Prostate gland (tissue), 2 donors: Measurements from ENCODE around the gene DPM3. TPM values are rescaled to one million over a fixed set of nuclear protein-coding genes. Genes with fewer than 3 reads are reported as not detected.

Source experiments
- DNase-seq: peaks from one replicate; pipeline ENCODE4 v3.0.0-alpha.2; 2019; ENCODE audit warnings: low spot score
- H3K27ac ChIP-seq, 2 donors: fragments of 200-600 bp; sonication (generic); 2 replicates each; pipeline ENCODE4 v1.5.1; 2017 to 2019
- H3K27me3 ChIP-seq: fragments of 200-600 bp; sonication (generic); replicated peaks from 2 replicates; pipeline ENCODE4 v1.5.1; 2019; ENCODE audit not compliant: insufficient read depth
- H3K36me3 ChIP-seq, 2 donors: fragments of 200-600 bp; sonication (generic); 1 replicate in 1 of 2; 2 replicates in 1 of 2; pipeline versions ENCODE4 v1.5.1 to v1.8.1; 2017 to 2019
- H3K4me1 ChIP-seq: fragments of 200-600 bp; sonication (generic); replicated peaks from 2 replicates; pipeline ENCODE4 v1.5.1; 2019
- H3K4me3 ChIP-seq, 2 donors: fragments of 200-600 bp; sonication (generic); 2 replicates each; pipeline ENCODE4 v1.5.1; 2017 to 2019
- H3K9me3 ChIP-seq: fragments of 200-600 bp; sonication (generic); 2 replicates; pipeline ENCODE4 v1.5.1; 2017
- CTCF ChIP-seq, 4 experiments: fragments of 200-600 bp in 2 of 4; fragments of 450-650 bp in 2 of 4; sonication (generic) in 2 of 4; IDR thresholded peaks; 1 replicate in 3 of 4; 2 replicates in 1 of 4; pipeline ENCODE4 v1.5.1; 2016 to 2019; ENCODE audit warnings: antibody characterized with exemption in 4 of 4, mild to moderate bottlenecking in 2 of 4, moderate library complexity in 2 of 4
- POLR2A ChIP-seq: fragments of 450-650 bp; IDR thresholded peaks from one replicate; pipeline ENCODE4 v1.6.1; 2016; ENCODE audit warnings: antibody characterized with exemption, mild to moderate bottlenecking
- POLR2AphosphoS5 ChIP-seq: sonication (generic); formaldehyde crosslinking; IDR thresholded peaks from one replicate; pipeline ENCODE4 v1.6.1; 2017; ENCODE audit warnings: antibody characterized with exemption
- WGBS: methylation state at CpG from one replicate; pipeline ENCODE4 v1.1.5; 2018; 5-methylcytosine and 5-hydroxymethylcytosine counted together
- intact Hi-C: fragments of 100-400 bp; cut with DNase I; formaldehyde crosslinking; loops from one replicate; pipeline ENCODE4 v1.14.2; 2022
- total RNA-seq, 2 donors: library from RNA; depleted of rRNA; stranded (reverse); fragments of >200 nt; gene quantifications; one replicate each; pipeline ENCODE4 v1.1.0, GENCODE V29; 2016

The DPM3 gene
- total RNA-seq, 2 donors from 2014 or later = 93.6 to 97.0 TPM

- no peak for TF ChIP-seq POLR2A
- no peak for TF ChIP-seq CTCF (IDR thresholded peaks at IDR 0.05)
- TF ChIP-seq POLR2AphosphoS5 = no peak
These were observed 45.9 kb upstream of the DPM3 start for GRCh38 chr1:155186067-155186793.

GRCh38 chr1:155185783-155186066, 45.4 kb upstream of the DPM3 start:
- 65% methylated on average over 6 of the region's 6 CpGs for WGBS
- H3K27ac ChIP-seq = no peak overlapping the region
- DNase-seq = no peak

More at GRCh38 chr1:155186067-155186793, 45.9 kb upstream of the DPM3 start:
- H3K27me3 ChIP-seq = no peaks in the 10 kb centered on the region
- H3K27ac ChIP-seq = no peak overlapping the region
- no peaks in the 10 kb centered on the region for H3K36me3 ChIP-seq
- WGBS = 29% methylated on average over 8 of the region's 8 CpGs
- DNase-seq = no peak
- H3K4me3 ChIP-seq = no peak overlapping the region
- H3K9me3 ChIP-seq = no peaks in the 10 kb centered on the region
- intact Hi-C loops = no loop called here
- no peaks in the 10 kb centered on the region for H3K4me1 ChIP-seq

GRCh38 chr1:155184835-155185782, 44.8 kb upstream of the DPM3 start:
- no peak overlapping the region for H3K4me3 ChIP-seq
- intact Hi-C loops = no loop called here
- no peak overlapping the region for H3K27ac ChIP-seq
- WGBS = 77% methylated on average over 21 of the region's 21 CpGs
- no peaks in the 10 kb centered on the region for H3K4me1 ChIP-seq
- H3K9me3 ChIP-seq = no peaks in the 10 kb centered on the region
- no peaks in the 10 kb centered on the region for H3K36me3 ChIP-seq
- DNase-seq = no peak
- no peaks in the 10 kb centered on the region for H3K27me3 ChIP-seq
- TF ChIP-seq POLR2A (no peak), POLR2AphosphoS5 (no peak), CTCF (IDR thresholded peaks at IDR 0.05) (no peak)

More at GRCh38 chr1:155185783-155186066, 45.4 kb upstream of the DPM3 start:
- Histone ChIP-seq H3K4me3 (no peak overlapping the region), H3K9me3 (no peaks in the 10 kb centered on the region), H3K36me3 (no peaks in the 10 kb centered on the region), H3K27me3 (no peaks in the 10 kb centered on the region), H3K4me1 (no peaks in the 10 kb centered on the region)
- intact Hi-C loops = no loop called here
- TF ChIP-seq POLR2AphosphoS5 = no peak
- TF ChIP-seq CTCF (IDR thresholded peaks at IDR 0.05) = no peak
- no peak for TF ChIP-seq POLR2A

GRCh38 chr1:155184351-155184811, 44.0 kb upstream of the DPM3 start:
- DNase-seq = no peak
- WGBS = 87% methylated on average over 4 of the region's 4 CpGs

More at GRCh38 chr1:155184351-155184811, 44.0 kb upstream of the DPM3 start:
- H3K4me3 ChIP-seq = no peak overlapping the region
- H3K36me3 ChIP-seq = no peaks in the 10 kb centered on the region
- H3K4me1 ChIP-seq = no peaks in the 10 kb centered on the region
- no peaks in the 10 kb centered on the region for H3K9me3 ChIP-seq
- intact Hi-C loops = no loop called here
- TF ChIP-seq CTCF (IDR thresholded peaks at IDR 0.05) = no peak
- TF ChIP-seq POLR2AphosphoS5 = no peak
- TF ChIP-seq POLR2A = no peak
- no peak overlapping the region for H3K27ac ChIP-seq
- no peaks in the 10 kb centered on the region for H3K27me3 ChIP-seq
